Measurements from ENCODE around the gene HK2.
A peak's percentile ranks its signal among the peaks of the same experiment; 100 is the strongest.
"Not testable (repeated sequence)": the region's sequence is repeated elsewhere in the genome, so short reads cannot be mapped to it uniquely, and the experiment has no call there.

The HK2 gene

GRCh38 chr2:74895001-74895400 is 61.1 kb downstream of the HK2 start:
- DNase-seq (ENCODE audit: low spot score): no peak

GRCh38 chr2:74896232-74896631 is 62.3 kb downstream of the HK2 start:
- no peak for DNase-seq (ENCODE audit: low spot score)

GRCh38 chr2:74900225-74900624 is 66.3 kb downstream of the HK2 start:
- DNase-seq (ENCODE audit: low spot score): not testable (repeated sequence)

- no peak for DNase-seq (ENCODE audit: low spot score)
Observed at GRCh38 chr2:74902281-74902860, 68.4 kb downstream of the HK2 start.

- no peak for DNase-seq (ENCODE audit: low spot score)
Observed at GRCh38 chr2:74906395-74906794, 72.5 kb downstream of the HK2 start.

GRCh38 chr2:74907560-74907959 is 73.6 kb downstream of the HK2 start:
- not testable (repeated sequence) for DNase-seq (ENCODE audit: low spot score)

GRCh38 chr2:74908748-74909444 is 75.0 kb downstream of the HK2 start:
- no peak for DNase-seq (ENCODE audit: low spot score)

GRCh38 chr2:74910245-74910644 is 76.3 kb downstream of the HK2 start:
- DNase-seq (ENCODE audit: low spot score): no peak

GRCh38 chr2:74911061-74911460 is 77.1 kb downstream of the HK2 start:
- no peak for DNase-seq (ENCODE audit: low spot score)

- DNase-seq (ENCODE audit: low spot score): no peak
Observed at GRCh38 chr2:74915743-74916142, 81.8 kb downstream of the HK2 start.

- DNase-seq (ENCODE audit: low spot score): no peak
Observed at GRCh38 chr2:74916394-74916793, 82.5 kb downstream of the HK2 start.

- peak; percentile 11 for DNase-seq (ENCODE audit: low spot score)
Observed at GRCh38 chr2:74917702-74918619, 84.0 kb downstream of the HK2 start.

- DNase-seq (ENCODE audit: low spot score): no peak
Observed at GRCh38 chr2:74919827-74920226, 85.9 kb downstream of the HK2 start.

- no peak for DNase-seq (ENCODE audit: low spot score)
Observed at GRCh38 chr2:74921236-74921736, 87.4 kb downstream of the HK2 start.

- no peak for DNase-seq (ENCODE audit: low spot score)
Observed at GRCh38 chr2:74922592-74923227, 88.8 kb downstream of the HK2 start.

GRCh38 chr2:74924463-74925265 is 90.7 kb downstream of the HK2 start:
- no peak for DNase-seq (ENCODE audit: low spot score)

- no peak for DNase-seq (ENCODE audit: low spot score)
Observed at GRCh38 chr2:74925361-74925786, 91.4 kb downstream of the HK2 start.

- DNase-seq (ENCODE audit: low spot score): no peak
Observed at GRCh38 chr2:74927621-74928020, 93.7 kb downstream of the HK2 start.

- no peak for DNase-seq (ENCODE audit: low spot score)
Observed at GRCh38 chr2:74930811-74931486, 97.0 kb downstream of the HK2 start.

GRCh38 chr2:74931940-74932339 is 98.0 kb downstream of the HK2 start:
- DNase-seq (ENCODE audit: low spot score): no peak

GRCh38 chr2:74935975-74936391 is 102.1 kb downstream of the HK2 start:
- no peak for DNase-seq (ENCODE audit: low spot score)

Measured in RKO (cell line).